Cardiac septum (tissue), 1 donor: ENCODE data around the gene DOC2B. TPM values are rescaled to one million over a fixed set of nuclear protein-coding genes. Genes with fewer than 3 reads are reported as not detected.
"Not testable (repeated sequence)": the region's sequence is repeated elsewhere in the genome, so short reads cannot be mapped to it uniquely, and the experiment has no call there.

Experiments used
- DNase-seq: peaks from one replicate; pipeline ENCODE4 v3.0.0-alpha.2; 2020; ENCODE audit warnings: low spot score
- intact Hi-C: fragments of 100-400 bp; cut with DNase I; formaldehyde crosslinking; loops from one replicate; pipeline ENCODE4 v1.14.0; 2022
- total RNA-seq: library from RNA; stranded (reverse); fragmentation: NEBNext Ultra II Directional; extraction: Animal tissue kit (Norgen Biotek cat#: 25700); gene quantifications from one replicate; pipeline ENCODE4 v1.2.1, GENCODE V29; 2021
- donor health status: DM: no; HTN: no; CAD: no.

The DOC2B gene
- total RNA-seq, 1 donor from 2014 or later, result 6.4 TPM

GRCh38 chr17:149231-149630, 32.2 kb downstream of the DOC2B start:
- no peak for DNase-seq
- intact Hi-C loops, result no loop called here

- peak; percentile 12 for DNase-seq
- intact Hi-C loops, result no loop called here
These were observed 32.7 kb downstream of the DOC2B start for GRCh38 chr17:148757-149156.

GRCh38 chr17:147796-148740, 33.4 kb downstream of the DOC2B start:
- peak; percentile 56 for DNase-seq
- intact Hi-C loops, result no loop called here

- peak; percentile 63 for DNase-seq
- intact Hi-C loops, result no loop called here
These were observed 34.3 kb downstream of the DOC2B start for GRCh38 chr17:146983-147761.

- DNase-seq, result peak; percentile 38
- intact Hi-C loops, result no loop called here
These were observed 34.9 kb downstream of the DOC2B start for GRCh38 chr17:146546-146945.

GRCh38 chr17:145671-146541, 35.5 kb downstream of the DOC2B start:
- intact Hi-C loops, result no loop called here
- peak; percentile 50 for DNase-seq

GRCh38 chr17:144936-145670, 36.3 kb downstream of the DOC2B start:
- intact Hi-C loops, result no loop called here
- DNase-seq, result peak; percentile 57

GRCh38 chr17:143785-144281, 37.6 kb downstream of the DOC2B start:
- peak; percentile 91 for DNase-seq
- intact Hi-C loops, result loop anchor here (2.0 kb wide), 1 partner anchor 243 kb away; no protein-coding TSS in a partner anchor

- intact Hi-C loops, result loop anchor here (2.0 kb wide), 1 partner anchor 244 kb away; no protein-coding TSS in a partner anchor
- DNase-seq, result peak; percentile 15
These were observed 38.3 kb downstream of the DOC2B start for GRCh38 chr17:142876-143784.

- peak; percentile 63 for DNase-seq
- intact Hi-C loops, result loop anchor here (2.0 kb wide), 1 partner anchor 245 kb away; no protein-coding TSS in a partner anchor
These were observed 39.3 kb downstream of the DOC2B start for GRCh38 chr17:142102-142661.

- intact Hi-C loops, result not testable (repeated sequence)
- peak; percentile 60 for DNase-seq
These were observed 41.8 kb downstream of the DOC2B start for GRCh38 chr17:139401-140205.

GRCh38 chr17:137166-137807, 44.2 kb downstream of the DOC2B start, which contains the start of gene SCGB1C2:
Gene SCGB1C2 (plus strand): TSS chr17:137569. CDS start chr17:137591, 22 bp downstream.
- intact Hi-C loops, result not testable (repeated sequence)
- DNase-seq, result peak; percentile 17

GRCh38 chr17:136531-136930, 44.9 kb downstream of the DOC2B start:
- peak; percentile 78 for DNase-seq
- intact Hi-C loops, result not testable (repeated sequence)

GRCh38 chr17:135895-136294, 45.6 kb downstream of the DOC2B start:
- DNase-seq, intact Hi-C loops: not testable (repeated sequence)

GRCh38 chr17:135022-135421, 46.4 kb downstream of the DOC2B start:
- intact Hi-C loops, DNase-seq: not testable (repeated sequence)

- intact Hi-C loops, result not testable (repeated sequence)
- DNase-seq, result peak; percentile 27
These were observed 47.1 kb downstream of the DOC2B start for GRCh38 chr17:134332-134785.
